NCI-H2081 treated with DMSO at 0.1 percent for 48 hours (cell line): Measurements from ENCODE around the gene SFXN2.
"Not testable (repeated sequence)": the region's sequence is repeated elsewhere in the genome, so short reads cannot be mapped to it uniquely, and the experiment has no call there.

Experiments
- DNase-seq: peaks from one replicate; lab custom pipeline; 2025; lab: John Stamatoyannopoulos, UW

The SFXN2 gene

GRCh38 chr10:102714621-102715455 is at the start of gene SFXN2:
Gene SFXN2, plus strand, starts transcription at chr10:102714636. Its CDS starts 12,001 bp downstream, at chr10:102726637.
- no peak for DNase-seq

- no peak for DNase-seq
Observed at GRCh38 chr10:102665904-102666509, 48.4 kb upstream of the SFXN2 start.

GRCh38 chr10:102667411-102667810 is 47.0 kb upstream of the SFXN2 start:
- not testable (repeated sequence) for DNase-seq

GRCh38 chr10:102668326-102669107 is 45.9 kb upstream of the SFXN2 start:
- DNase-seq, result no peak

GRCh38 chr10:102669206-102670064 is 45.0 kb upstream of the SFXN2 start:
- no peak for DNase-seq

GRCh38 chr10:102670065-102670670 is 44.3 kb upstream of the SFXN2 start:
- DNase-seq, result no peak

- no peak for DNase-seq
Observed at GRCh38 chr10:102670871-102671434, 43.5 kb upstream of the SFXN2 start.

GRCh38 chr10:102673236-102673818 is 41.1 kb upstream of the SFXN2 start:
- DNase-seq, result no peak

- no peak for DNase-seq
Observed at GRCh38 chr10:102673819-102674511, 40.5 kb upstream of the SFXN2 start.

GRCh38 chr10:102674566-102674965 is 39.9 kb upstream of the SFXN2 start:
- DNase-seq, result no peak

GRCh38 chr10:102675011-102675665 is 39.3 kb upstream of the SFXN2 start:
- no peak for DNase-seq

GRCh38 chr10:102675666-102676533 is 38.5 kb upstream of the SFXN2 start:
- no peak for DNase-seq

GRCh38 chr10:102676534-102677315 is 37.7 kb upstream of the SFXN2 start:
- DNase-seq, result no peak

GRCh38 chr10:102677331-102678067 is 36.9 kb upstream of the SFXN2 start:
- DNase-seq, result no peak

- DNase-seq, result no peak
Observed at GRCh38 chr10:102678068-102678400, 36.4 kb upstream of the SFXN2 start.

- peak; percentile 20 for DNase-seq
Observed at GRCh38 chr10:102678842-102679289, 35.6 kb upstream of the SFXN2 start.

- no peak for DNase-seq
Observed at GRCh38 chr10:102679596-102679995, 34.8 kb upstream of the SFXN2 start.
